A673 (cell line): ENCODE measurements around the gene DSCAM.

Experiments
- EZH2 ChIP-seq: fragments of 200-600 bp; sonication (generic); IDR thresholded peaks from 2 replicates; pipeline ENCODE4 v1.6.1; 2017; ENCODE audit warnings: borderline replicate concordance, low read depth, mild to moderate bottlenecking, mixed read lengths, antibody characterized with exemption, low read length; ENCODE audit not compliant: poor library complexity, severe bottlenecking
- TF ChIP-seq, protein P1 (sequence below): fragments of 300-800, 200-600 bp; sonication (generic); conservative IDR thresholded peaks from 2 replicates; pipeline ENCODE4 v1.5.1; 2017; ENCODE audit warnings: low read depth, mild to moderate bottlenecking, antibody characterized with exemption, low read length, moderate library complexity, mixed read lengths

- TF ChIP-seq, protein P1, sequence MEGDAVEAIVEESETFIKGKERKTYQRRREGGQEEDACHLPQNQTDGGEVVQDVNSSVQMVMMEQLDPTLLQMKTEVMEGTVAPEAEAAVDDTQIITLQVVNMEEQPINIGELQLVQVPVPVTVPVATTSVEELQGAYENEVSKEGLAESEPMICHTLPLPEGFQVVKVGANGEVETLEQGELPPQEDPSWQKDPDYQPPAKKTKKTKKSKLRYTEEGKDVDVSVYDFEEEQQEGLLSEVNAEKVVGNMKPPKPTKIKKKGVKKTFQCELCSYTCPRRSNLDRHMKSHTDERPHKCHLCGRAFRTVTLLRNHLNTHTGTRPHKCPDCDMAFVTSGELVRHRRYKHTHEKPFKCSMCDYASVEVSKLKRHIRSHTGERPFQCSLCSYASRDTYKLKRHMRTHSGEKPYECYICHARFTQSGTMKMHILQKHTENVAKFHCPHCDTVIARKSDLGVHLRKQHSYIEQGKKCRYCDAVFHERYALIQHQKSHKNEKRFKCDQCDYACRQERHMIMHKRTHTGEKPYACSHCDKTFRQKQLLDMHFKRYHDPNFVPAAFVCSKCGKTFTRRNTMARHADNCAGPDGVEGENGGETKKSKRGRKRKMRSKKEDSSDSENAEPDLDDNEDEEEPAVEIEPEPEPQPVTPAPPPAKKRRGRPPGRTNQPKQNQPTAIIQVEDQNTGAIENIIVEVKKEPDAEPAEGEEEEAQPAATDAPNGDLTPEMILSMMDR = no peak
- TF ChIP-seq EZH2 = no peak
Measured at GRCh38 chr21:40243685-40244084, 603.3 kb downstream of the DSCAM start.
